Cerebellar cortex (tissue), 1 donor: ENCODE results near the gene ZNF729.
"Not testable (repeated sequence)": the region's sequence is repeated elsewhere in the genome, so short reads cannot be mapped to it uniquely, and the experiment has no call there.

ENCODE experiments used
- DNase-seq: peaks from one replicate; pipeline ENCODE4 v3.0.0-alpha.2; 2015; ENCODE audit warnings: low spot score

Gene ZNF729

DNA sequence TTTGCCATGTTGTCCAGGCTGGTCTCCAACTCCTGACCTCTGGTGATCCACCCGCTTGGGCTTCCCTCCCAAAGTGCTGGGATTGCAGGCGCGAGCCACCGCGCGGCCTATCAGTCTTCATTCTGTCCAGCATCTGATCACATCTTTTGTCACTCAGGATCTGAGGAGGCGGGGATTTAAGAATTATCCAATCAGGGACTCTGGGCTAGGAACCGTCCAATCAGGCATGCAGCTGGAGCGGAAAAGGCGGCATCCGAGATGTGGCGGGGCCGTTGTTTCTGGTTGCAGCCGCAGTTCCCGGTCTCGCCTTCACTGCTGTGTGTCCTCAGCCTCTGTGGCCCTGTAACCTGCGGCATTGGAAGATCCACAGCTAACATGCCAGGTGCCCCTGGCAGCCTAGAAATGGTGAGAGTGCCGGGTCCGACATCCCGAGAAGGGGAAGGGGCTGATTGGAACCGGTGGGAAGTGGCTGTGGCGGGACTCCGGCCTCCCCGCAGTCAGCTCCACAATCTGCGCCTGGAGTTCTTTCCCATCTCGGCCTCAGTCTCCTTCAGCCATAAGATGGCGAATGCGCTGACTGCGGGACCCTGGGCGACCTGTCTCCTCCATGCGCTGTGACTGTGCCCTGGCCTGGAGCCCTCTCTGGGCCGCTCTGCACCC is at the start of gene ZNF729:
ZNF729 (plus strand) TSS at position 291 of the 660 bp plus-strand sequence; CDS start at position 376, 85 bp downstream.
- no peak for DNase-seq

DNA sequence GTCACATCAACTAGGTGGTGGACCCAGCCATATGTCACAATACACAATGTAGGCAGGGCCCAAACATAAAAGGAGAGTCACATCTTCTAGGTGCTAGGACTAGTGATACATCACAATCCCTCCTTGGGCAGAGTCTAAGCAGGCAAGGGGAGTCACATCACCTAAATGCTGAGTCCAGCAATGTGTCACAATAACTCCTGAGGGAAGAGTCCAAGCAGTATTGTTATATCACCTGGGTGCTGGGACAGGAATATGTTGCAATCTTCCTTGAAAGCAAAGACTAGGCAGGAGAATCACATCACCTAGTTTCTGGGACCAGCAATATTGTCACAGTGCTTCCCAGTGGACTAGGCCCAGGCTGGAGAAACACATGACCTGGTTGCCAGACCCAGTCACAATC is 29.4 kb upstream of the ZNF729 start:
- DNase-seq = no peak

DNA sequence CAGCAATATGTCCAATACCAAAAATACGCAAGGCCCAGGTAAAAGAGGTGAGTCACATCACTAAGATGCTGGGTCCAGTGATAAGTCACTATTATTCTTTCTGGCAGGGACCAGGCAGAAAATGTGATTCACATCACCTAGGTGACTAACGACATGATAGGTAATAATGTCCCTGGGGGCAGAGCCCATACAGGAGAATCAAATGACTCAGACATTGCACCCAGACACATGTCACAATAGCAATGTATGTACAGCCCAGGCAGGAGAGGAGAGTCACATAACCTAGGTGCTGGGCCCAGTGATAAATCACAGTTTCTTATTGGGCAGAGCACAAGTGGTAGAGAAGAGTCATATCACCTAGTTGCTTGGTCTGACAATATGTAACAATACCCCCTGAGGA is 28.9 kb upstream of the ZNF729 start:
- DNase-seq = no peak

DNA sequence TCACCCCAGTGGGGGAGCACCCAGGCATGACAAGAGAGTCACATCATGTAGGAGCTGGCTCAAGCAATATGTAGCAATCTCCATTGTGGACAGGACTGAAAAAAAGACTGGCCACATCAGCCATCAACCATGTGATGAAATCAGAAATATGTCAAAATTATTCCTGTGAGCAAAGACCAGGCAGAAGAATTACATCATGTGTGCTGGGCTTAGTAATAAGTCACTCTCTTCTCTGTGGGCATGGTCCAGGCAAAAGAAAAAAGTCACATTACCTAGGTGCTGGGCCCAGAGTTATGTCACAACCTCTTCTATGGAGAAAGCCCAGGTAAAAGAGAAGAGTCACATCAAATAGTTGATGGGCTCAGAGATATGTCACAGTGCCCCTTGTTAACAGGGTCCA is 28.3 kb upstream of the ZNF729 start:
- no peak for DNase-seq

DNA sequence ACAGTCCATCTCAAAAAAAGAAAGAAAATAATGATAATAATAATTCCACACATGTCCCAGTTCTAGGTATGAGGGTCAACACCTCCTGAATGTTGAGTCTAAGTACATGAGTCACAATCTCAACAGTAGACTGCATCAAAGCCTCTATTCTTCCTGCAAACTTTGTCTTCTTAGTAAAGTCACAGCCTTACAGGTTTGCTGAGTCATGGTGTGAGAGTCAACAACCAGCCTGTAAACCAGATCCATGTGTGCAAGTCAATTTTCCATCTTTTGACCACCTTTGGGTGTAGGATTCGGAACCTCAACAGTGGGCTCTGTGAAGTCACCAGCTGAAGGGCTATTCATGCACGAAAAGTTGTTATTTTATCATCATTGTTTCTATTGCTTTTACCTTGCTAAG is 25.7 kb upstream of the ZNF729 start:
- no peak for DNase-seq

DNA sequence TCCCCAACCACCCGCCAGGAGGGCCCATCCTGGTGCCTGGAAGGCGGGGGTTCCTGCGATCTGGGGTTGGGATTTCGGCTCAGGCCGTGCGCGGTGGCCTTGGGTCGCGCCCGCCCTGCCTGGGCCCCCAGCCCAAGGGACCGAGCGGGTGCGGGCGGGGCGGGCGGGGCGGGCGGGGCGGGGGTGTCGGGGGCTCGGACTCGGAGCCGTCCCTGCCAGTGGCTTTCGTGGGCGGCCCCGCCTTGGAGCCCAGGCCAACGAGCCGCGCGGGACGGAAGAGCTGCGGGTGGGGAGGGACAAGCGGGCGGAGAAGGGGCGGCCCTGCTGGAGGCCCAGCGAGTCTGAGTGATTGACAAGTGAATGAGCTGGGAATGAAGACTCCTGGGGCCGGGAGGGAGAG is 24.6 kb upstream of the ZNF729 start:
- DNase-seq = no peak

DNA sequence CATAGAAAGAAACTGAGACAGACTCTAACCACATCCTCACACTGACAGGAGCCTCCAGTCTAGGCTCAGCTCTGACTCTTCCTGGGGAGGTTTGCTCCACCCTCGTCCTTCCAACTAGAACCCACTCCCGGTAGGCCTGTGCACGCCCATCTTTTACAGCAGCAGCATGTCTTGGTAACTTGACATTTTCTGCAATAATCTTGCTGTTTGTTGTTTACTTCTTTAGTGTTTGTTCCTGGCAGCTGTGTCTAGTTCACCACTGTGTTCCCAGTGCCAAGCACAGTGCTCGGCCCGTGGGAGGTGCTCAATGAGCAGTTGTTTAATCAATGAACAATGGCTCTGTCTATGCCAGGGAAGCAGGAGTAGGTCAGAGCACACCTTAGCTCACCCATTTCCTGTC is 23.1 kb upstream of the ZNF729 start:
- no peak for DNase-seq

DNA sequence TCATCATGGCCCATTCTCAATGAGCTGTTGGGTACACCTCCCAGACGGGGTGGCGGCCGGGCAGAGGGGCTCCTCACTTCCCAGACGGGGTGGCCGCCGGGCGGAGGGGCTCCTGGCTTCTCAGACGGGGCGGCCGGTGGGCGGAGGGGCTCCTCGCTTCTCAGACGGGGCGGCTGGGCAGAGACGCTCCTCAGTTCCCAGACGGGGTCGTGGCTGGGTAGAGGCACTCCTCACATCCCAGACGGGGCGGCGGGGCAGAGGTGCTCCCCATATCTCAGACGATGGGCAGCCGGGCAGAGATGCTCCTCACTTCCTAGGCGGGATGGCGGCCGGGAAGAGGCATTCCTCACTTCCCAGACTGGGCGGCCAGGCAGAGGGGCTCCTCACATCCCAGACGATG is 35.3 kb downstream of the ZNF729 start:
- DNase-seq = not testable (repeated sequence)

DNA sequence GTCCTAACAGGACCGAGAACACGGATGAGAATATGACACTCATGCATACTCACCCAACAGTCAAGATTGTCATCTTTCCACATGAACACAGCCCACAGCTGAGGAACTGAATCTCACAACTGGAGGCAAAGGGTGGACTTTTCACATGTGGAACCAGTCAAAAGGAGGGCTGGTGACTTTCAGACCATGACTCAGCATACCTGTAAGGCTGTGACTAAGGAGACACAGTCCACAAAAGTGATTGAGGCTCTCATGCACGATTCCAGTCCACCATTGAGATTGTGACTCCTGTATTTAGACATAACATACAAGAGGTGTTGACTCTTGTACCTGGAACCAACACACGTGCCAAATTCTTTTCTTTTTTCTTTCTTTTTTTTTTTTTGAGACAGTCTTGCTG is 40.0 kb downstream of the ZNF729 start:
- DNase-seq = no peak

DNA sequence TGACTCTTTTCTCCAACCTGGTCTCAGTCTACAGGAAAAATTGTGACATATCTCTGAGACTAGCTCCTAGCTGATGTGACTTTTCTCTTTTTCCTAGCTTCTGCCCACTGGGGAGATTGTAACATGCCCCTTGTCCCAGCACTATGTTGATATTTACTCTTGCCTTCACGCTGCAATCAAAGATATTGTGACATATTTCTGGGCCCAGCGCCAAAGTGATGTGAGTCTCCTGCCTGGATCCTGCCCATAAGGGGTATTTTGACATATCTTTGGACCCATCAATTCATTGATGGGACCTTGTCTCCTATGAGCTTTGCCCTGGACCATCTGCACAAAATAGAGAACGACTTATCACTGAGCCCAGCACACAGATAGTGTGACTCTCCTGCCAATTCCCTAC is 41.1 kb downstream of the ZNF729 start:
- no peak for DNase-seq

DNA sequence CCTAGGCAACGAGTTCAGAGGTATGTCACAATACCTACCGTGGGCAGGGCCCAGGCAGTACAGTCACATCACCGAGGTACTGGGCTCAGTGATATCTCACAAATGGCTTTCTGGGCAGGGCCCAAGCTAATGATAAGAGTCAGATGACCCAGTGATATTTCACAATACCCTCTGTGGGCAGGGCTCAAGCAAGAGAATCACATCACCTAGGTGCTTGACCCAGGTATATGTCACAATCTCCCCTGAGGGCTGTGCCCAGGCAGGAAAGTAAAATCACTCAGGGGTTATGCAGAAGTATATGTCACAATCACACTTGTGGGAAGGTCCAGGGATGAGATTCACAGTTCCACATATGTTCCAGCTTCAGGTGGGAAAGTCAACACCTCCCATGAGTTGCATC is 45.3 kb downstream of the ZNF729 start:
- DNase-seq = no peak

DNA sequence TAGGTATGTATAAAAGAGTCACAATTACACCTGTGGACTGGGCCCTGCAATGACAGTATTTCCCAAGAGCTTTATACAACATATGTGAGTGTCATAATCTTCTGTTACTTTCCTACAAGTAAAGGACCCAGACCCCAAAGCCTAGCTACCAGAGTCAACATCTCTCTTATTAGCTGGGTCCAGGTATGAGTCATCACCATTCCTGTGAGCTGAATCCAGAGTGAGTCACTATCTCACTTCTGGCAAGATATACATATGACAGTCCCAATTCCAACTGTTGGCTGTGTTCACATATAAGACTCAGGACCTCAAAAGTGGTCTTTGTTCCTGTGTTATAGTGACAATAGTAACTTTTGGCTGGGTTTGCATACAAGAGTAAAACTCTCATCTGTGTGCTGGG is 46.7 kb downstream of the ZNF729 start:
- no peak for DNase-seq

DNA sequence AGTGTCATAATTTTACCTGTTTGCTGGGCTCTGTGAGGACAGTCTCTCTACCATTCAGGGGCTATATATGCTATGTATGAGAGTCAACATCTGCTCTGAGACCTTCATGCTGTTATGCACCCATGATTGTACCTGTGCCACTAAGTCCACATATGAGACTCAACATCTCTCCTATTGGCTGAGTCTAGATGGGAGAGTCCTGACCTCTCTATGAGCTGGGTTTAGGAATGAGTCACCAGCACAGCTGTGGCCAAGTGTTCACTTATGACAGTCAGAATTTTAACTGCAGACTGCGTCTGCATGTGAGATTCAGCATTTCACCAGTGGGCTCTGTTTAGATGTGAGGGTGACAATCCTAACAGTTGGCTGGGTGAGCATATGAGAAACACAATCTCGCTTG is 49.5 kb downstream of the ZNF729 start:
- DNase-seq = no peak

DNA sequence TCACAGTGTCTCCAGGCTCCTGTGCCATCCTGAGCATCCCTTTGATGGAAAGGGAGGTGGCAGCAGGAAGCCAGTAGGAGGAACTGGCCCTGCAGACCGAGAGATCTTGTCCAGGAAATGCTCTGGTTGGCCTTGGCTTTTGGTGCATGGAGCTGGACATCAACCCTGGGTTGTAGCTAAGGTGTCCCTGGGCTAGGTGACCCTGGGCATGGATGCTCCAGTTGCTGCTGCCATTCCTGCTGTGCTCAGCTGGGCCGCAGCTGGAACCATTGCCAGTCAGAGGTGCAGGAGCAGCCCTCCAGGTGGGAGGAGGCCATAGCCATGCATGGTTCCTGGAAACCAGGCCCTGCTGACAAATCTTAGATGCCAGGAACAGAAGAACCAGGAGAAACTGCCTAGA is 68.4 kb downstream of the ZNF729 start:
- DNase-seq = no peak
